SH-SY5Y (cell line): ENCODE data around the gene UNC45A.

ENCODE experiments used
- GATA2 ChIP-seq: IDR thresholded peaks from 2 replicates; pipeline ENCODE4 v1.6.1; 2011; ENCODE audit warnings: mild to moderate bottlenecking, low read depth, low read length
- GATA3 ChIP-seq: IDR thresholded peaks from 2 replicates; pipeline ENCODE4 v1.6.1; 2011; ENCODE audit warnings: low read depth, mild to moderate bottlenecking, low read length, moderate library complexity

- TF ChIP-seq GATA2 (no peak), GATA3 (no peak)
Observed at GRCh38 chr15:90889313-90889730, 45.8 kb upstream of the UNC45A start.
